Measurements from ENCODE around the gene PAPOLA.

- TF ChIP-seq TAF1 (IDR thresholded peaks at IDR 0.05; ENCODE audit: low read depth) (no peak), FOXM1 (IDR thresholded peaks at IDR 0.05; ENCODE audit: borderline replicate concordance, low read depth) (no peak), REST (IDR thresholded peaks at IDR 0.05; ENCODE audit: low read depth) (no peak)
Observed at GRCh38 chr14:96579358-96579757, 77.2 kb downstream of the PAPOLA start.
